Liver (tissue), 9 donors: Measurements from ENCODE around the gene SCUBE1. TPM values are rescaled to one million over a fixed set of nuclear protein-coding genes. Genes with fewer than 3 reads are reported as not detected.

Experiments used
- DNase-seq: peaks from one replicate; pipeline ENCODE4 v3.0.0-alpha.2; 2017; ENCODE audit warnings: low spot score
- H3K27ac ChIP-seq, 2 donors: one replicate each; pipeline ENCODE4 v1.7.0; 2013; ENCODE audit warnings: inconsistent platforms in 2 of 2, low read length in 2 of 2, control low read depth in 1 of 2, low read depth in 1 of 2, mild to moderate bottlenecking in 1 of 2
- H3K27me3 ChIP-seq, 4 donors: one replicate each; pipeline versions ENCODE4 v1.6.1 to v1.7.0; 2013; ENCODE audit warnings: low read length in 3 of 4, inconsistent platforms in 1 of 4, mild to moderate bottlenecking in 1 of 4, moderate library complexity in 1 of 4; ENCODE audit not compliant: control insufficient read depth in 4 of 4, insufficient read depth in 4 of 4
- H3K36me3 ChIP-seq, 4 donors: one replicate each; pipeline versions ENCODE4 v1.6.1 to v1.7.0; 2013; ENCODE audit warnings: low read length in 3 of 4, mild to moderate bottlenecking in 3 of 4, low read depth in 1 of 4, moderate library complexity in 1 of 4; ENCODE audit not compliant: control insufficient read depth in 4 of 4, insufficient read depth in 3 of 4
- H3K4me1 ChIP-seq, 4 donors: one replicate each; pipeline versions ENCODE4 v1.6.1 to v1.7.0; 2013; ENCODE audit warnings: low read length in 3 of 4, mild to moderate bottlenecking in 3 of 4, moderate library complexity in 1 of 4; ENCODE audit not compliant: control insufficient read depth in 4 of 4, insufficient read depth in 4 of 4
- H3K4me3 ChIP-seq, 3 donors: one replicate each; pipeline versions ENCODE4 v1.6.1 to v1.7.0; 2013; ENCODE audit warnings: low read length in 3 of 3, control low read depth in 1 of 3, low read depth in 1 of 3, mild to moderate bottlenecking in 1 of 3
- H3K9ac ChIP-seq, 2 donors: one replicate each; pipeline ENCODE4 v1.7.0; 2013; ENCODE audit warnings: low read length in 2 of 2, mild to moderate bottlenecking in 2 of 2, moderate library complexity in 2 of 2, control low read depth in 1 of 2, low read depth in 1 of 2
- H3K9me3 ChIP-seq, 4 donors: one replicate each; pipeline versions ENCODE4 v1.6.1 to v1.7.0; 2013; ENCODE audit warnings: low read length in 3 of 4; ENCODE audit not compliant: control insufficient read depth in 4 of 4
- ATF3 ChIP-seq: IDR thresholded peaks from 2 replicates; pipeline ENCODE4 v1.6.1; 2016; ENCODE audit warnings: antibody characterized with exemption
- EGR1 ChIP-seq, 2 donors: IDR thresholded peaks; 2 replicates each; pipeline ENCODE4 v1.6.1; 2016 to 2018; ENCODE audit warnings: antibody characterized with exemption in 2 of 2, low read depth in 2 of 2
- FOXA1 ChIP-seq: IDR thresholded peaks from 2 replicates; pipeline ENCODE4 v1.6.1; 2016; ENCODE audit warnings: antibody characterized with exemption
- FOXA2 ChIP-seq: IDR thresholded peaks from 2 replicates; pipeline ENCODE4 v1.6.1; 2016; ENCODE audit warnings: antibody characterized with exemption
- GABPA ChIP-seq, 2 donors: IDR thresholded peaks in 1 of 2; conservative IDR thresholded peaks in 1 of 2; 2 replicates each; pipeline ENCODE4 v1.6.1; 2016; ENCODE audit warnings: antibody characterized with exemption in 2 of 2, mild to moderate bottlenecking in 1 of 2, moderate library complexity in 1 of 2
- HNF4A ChIP-seq, 2 donors: conservative IDR thresholded peaks; 2 replicates each; pipeline ENCODE4 v1.6.1; 2016; ENCODE audit warnings: antibody characterized with exemption in 2 of 2, mild to moderate bottlenecking in 2 of 2
- HNF4G ChIP-seq: IDR thresholded peaks from 2 replicates; pipeline ENCODE4 v1.6.1; 2016; ENCODE audit warnings: antibody characterized with exemption
- JUND ChIP-seq, 2 donors: IDR thresholded peaks; 2 replicates each; pipeline ENCODE4 v1.6.1; 2016; ENCODE audit warnings: antibody characterized with exemption in 2 of 2
- MAX ChIP-seq: IDR thresholded peaks from 2 replicates; pipeline ENCODE4 v1.6.1; 2016; ENCODE audit warnings: antibody characterized with exemption
- NR2F2 ChIP-seq: IDR thresholded peaks from 2 replicates; pipeline ENCODE4 v1.6.1; 2016; ENCODE audit warnings: antibody characterized with exemption
- RAD21 ChIP-seq, 2 donors: IDR thresholded peaks; 2 replicates each; pipeline ENCODE4 v1.6.1; 2016; ENCODE audit warnings: antibody characterized with exemption in 2 of 2, mild to moderate bottlenecking in 2 of 2
- RXRA ChIP-seq, 2 donors: IDR thresholded peaks; 2 replicates each; pipeline ENCODE4 v1.6.1; 2017 to 2018; ENCODE audit warnings: antibody characterized with exemption in 2 of 2, mild to moderate bottlenecking in 1 of 2
- SP1 ChIP-seq: IDR thresholded peaks from 2 replicates; pipeline ENCODE4 v1.6.1; 2018; ENCODE audit warnings: antibody characterized with exemption, mild to moderate bottlenecking
- TAF1 ChIP-seq: conservative IDR thresholded peaks from 2 replicates; pipeline ENCODE4 v1.6.1; 2016; ENCODE audit warnings: antibody characterized with exemption, mild to moderate bottlenecking
- YY1 ChIP-seq: IDR thresholded peaks from 2 replicates; pipeline ENCODE4 v1.6.1; 2016; ENCODE audit warnings: antibody characterized with exemption, mild to moderate bottlenecking
- WGBS: extraction: QIAGEN DNeasy Blood & Tissue Kit; methylation state at CpG from one replicate; pipeline ENCODE4 v1.1.7; 2013; 5-methylcytosine and 5-hydroxymethylcytosine counted together
- polyA plus RNA-seq, 2 donors: library from polyadenylated mRNA; stranded (reverse) in 1 of 2; unstranded in 1 of 2; fragments of 200-250 nt in 1 of 2; fragments of >200 nt in 1 of 2; fragmentation: Nextera tagmentation in 1 of 2; extraction: Ambion mirVana in 1 of 2; gene quantifications; one replicate each; pipeline versions ENCODE4 v1.2.1 to v1.2.3, GENCODE V29; 2013 to 2015
- total RNA-seq, 2 donors: library from RNA; depleted of rRNA; stranded (reverse); fragments of >200 nt; gene quantifications; one replicate each; pipeline ENCODE4 v1.2.3, GENCODE V29; 2014
- TF ChIP-seq, protein P1 (sequence below): fragments of 150-350 bp; IDR thresholded peaks from 2 replicates; pipeline ENCODE4 v1.5.1; 2017; ENCODE audit warnings: improper control_type of control experiment, low read depth, low read length; ENCODE audit not compliant: missing input control
- TF ChIP-seq, protein P2 (sequence below): IDR thresholded peaks from 2 replicates; pipeline ENCODE4 v1.6.1; 2016; ENCODE audit warnings: antibody characterized with exemption
- TF ChIP-seq, protein P3 (sequence below): IDR thresholded peaks from 2 replicates; pipeline ENCODE4 v1.6.1; 2016; ENCODE audit warnings: antibody characterized with exemption, mild to moderate bottlenecking
- donor health status: healthy.
- donor health status: healthy.
- donor health status: healthy.
- donor health status: healthy.
- donor health status: healthy.

Gene SCUBE1
- total and polyA plus RNA-seq, 4 donors: 0.07 to 0.46 (median 0.08) TPM; not detected in 1

DNA sequence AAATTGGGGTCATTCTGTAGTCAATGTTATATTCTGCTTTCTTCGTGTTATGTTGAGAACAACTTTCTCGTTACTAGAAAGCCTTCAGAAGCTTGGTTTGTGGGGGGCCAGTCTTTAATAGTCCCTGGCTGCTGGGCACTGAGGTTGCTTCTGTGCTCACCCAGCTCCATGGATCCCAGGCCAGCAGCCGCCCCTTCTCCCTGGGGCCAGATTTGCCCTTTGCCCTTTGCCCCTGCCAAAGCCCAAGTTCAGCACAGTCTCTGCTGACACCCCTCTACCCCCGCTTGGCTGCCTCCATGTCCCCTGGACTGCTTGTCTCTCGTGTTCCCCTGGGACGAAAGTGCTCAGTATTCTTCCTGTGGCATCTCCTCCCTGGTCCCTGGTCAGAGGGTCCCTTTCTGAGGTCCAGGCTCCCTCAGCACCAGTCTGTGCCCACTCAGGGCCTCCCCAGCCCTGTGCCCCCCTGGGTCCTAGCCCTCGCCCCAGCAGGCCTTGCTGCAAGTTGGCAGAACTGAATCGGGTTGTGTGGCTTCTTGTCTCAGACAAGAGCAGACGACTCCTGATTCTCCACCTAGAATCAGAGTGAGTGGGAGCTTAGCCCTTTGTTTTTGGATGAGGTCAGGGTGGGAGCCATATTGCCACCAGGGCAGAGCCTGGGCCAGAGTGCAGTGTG, 185.2 kb downstream of the SCUBE1 start:
- Histone ChIP-seq H3K36me3 (no peaks in the 10 kb centered on the region), H3K27ac (no peak overlapping the region), H3K9me3 (no peaks in the 10 kb centered on the region), H3K4me3 (no peak overlapping the region), H3K27me3 (no peaks in the 10 kb centered on the region), H3K4me1 (peaks cover 0 to 6% (median 2%) of the 10 kb centered on the region in 4 donors), H3K9ac (no peak overlapping the region)
- TF ChIP-seq FOXA1 (no peak), RXRA (IDR thresholded peaks at IDR 0.05) (no peak), RAD21 (IDR thresholded peaks at IDR 0.05) (no peak), ATF3 (no peak), HNF4G (no peak), SP1 (no peak), HNF4A (conservative IDR thresholded peaks at IDR 0.05) (no peak)
- WGBS: 76% methylated on average over 9 of the region's 9 CpGs
- DNase-seq: no peak

DNA sequence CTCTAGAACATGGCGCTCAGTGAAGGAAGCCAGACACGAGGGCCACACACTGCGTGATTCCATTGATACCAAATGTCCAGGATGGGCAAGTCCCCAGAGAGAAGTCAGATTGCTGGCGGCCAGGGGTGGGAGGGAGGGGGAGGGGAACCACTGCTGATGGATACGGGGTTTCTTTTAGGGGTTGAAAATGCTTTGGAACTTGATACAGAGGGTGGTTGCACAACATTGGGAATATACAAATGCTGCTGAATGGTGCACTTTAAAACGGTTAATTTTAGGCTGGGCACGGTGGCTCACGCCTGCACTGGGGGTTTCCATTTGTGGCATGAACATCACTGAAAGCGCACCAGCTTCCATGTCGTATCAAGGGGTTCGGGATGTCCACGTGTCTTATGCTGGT, 186.8 kb downstream of the SCUBE1 start:
- Histone ChIP-seq H3K9me3 (no peaks in the 10 kb centered on the region), H3K9ac (no peak overlapping the region), H3K36me3 (no peaks in the 10 kb centered on the region), H3K4me1 (peaks cover 6 to 19% (median 12%) of the 10 kb centered on the region in 4 donors), H3K27ac (no peak overlapping the region), H3K27me3 (no peaks in the 10 kb centered on the region), H3K4me3 (no peak overlapping the region)
- 95% methylated on average over 12 of the region's 12 CpGs for WGBS
- TF ChIP-seq YY1 (no peak), JUND (IDR thresholded peaks at IDR 0.05) (no peak), GABPA (IDR thresholded peaks at IDR 0.05 in 1 of 2, conservative IDR thresholded peaks at IDR 0.05 in 1 of 2) (no peak), RAD21 (IDR thresholded peaks at IDR 0.05) (no peak), SP1 (no peak), NR2F2 (no peak), EGR1 (IDR thresholded peaks at IDR 0.05; ENCODE audit: low read depth in 2 of 2) (no peak), FOXA1 (no peak), FOXA2 (no peak), TAF1 (no peak), HNF4G (no peak), MAX (no peak)
- TF ChIP-seq, protein P1, sequence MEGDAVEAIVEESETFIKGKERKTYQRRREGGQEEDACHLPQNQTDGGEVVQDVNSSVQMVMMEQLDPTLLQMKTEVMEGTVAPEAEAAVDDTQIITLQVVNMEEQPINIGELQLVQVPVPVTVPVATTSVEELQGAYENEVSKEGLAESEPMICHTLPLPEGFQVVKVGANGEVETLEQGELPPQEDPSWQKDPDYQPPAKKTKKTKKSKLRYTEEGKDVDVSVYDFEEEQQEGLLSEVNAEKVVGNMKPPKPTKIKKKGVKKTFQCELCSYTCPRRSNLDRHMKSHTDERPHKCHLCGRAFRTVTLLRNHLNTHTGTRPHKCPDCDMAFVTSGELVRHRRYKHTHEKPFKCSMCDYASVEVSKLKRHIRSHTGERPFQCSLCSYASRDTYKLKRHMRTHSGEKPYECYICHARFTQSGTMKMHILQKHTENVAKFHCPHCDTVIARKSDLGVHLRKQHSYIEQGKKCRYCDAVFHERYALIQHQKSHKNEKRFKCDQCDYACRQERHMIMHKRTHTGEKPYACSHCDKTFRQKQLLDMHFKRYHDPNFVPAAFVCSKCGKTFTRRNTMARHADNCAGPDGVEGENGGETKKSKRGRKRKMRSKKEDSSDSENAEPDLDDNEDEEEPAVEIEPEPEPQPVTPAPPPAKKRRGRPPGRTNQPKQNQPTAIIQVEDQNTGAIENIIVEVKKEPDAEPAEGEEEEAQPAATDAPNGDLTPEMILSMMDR: no peak
- TF ChIP-seq, protein P2, sequence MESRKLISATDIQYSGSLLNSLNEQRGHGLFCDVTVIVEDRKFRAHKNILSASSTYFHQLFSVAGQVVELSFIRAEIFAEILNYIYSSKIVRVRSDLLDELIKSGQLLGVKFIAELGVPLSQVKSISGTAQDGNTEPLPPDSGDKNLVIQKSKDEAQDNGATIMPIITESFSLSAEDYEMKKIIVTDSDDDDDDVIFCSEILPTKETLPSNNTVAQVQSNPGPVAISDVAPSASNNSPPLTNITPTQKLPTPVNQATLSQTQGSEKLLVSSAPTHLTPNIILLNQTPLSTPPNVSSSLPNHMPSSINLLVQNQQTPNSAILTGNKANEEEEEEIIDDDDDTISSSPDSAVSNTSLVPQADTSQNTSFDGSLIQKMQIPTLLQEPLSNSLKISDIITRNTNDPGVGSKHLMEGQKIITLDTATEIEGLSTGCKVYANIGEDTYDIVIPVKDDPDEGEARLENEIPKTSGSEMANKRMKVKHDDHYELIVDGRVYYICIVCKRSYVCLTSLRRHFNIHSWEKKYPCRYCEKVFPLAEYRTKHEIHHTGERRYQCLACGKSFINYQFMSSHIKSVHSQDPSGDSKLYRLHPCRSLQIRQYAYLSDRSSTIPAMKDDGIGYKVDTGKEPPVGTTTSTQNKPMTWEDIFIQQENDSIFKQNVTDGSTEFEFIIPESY: no peak
- TF ChIP-seq, protein P3, sequence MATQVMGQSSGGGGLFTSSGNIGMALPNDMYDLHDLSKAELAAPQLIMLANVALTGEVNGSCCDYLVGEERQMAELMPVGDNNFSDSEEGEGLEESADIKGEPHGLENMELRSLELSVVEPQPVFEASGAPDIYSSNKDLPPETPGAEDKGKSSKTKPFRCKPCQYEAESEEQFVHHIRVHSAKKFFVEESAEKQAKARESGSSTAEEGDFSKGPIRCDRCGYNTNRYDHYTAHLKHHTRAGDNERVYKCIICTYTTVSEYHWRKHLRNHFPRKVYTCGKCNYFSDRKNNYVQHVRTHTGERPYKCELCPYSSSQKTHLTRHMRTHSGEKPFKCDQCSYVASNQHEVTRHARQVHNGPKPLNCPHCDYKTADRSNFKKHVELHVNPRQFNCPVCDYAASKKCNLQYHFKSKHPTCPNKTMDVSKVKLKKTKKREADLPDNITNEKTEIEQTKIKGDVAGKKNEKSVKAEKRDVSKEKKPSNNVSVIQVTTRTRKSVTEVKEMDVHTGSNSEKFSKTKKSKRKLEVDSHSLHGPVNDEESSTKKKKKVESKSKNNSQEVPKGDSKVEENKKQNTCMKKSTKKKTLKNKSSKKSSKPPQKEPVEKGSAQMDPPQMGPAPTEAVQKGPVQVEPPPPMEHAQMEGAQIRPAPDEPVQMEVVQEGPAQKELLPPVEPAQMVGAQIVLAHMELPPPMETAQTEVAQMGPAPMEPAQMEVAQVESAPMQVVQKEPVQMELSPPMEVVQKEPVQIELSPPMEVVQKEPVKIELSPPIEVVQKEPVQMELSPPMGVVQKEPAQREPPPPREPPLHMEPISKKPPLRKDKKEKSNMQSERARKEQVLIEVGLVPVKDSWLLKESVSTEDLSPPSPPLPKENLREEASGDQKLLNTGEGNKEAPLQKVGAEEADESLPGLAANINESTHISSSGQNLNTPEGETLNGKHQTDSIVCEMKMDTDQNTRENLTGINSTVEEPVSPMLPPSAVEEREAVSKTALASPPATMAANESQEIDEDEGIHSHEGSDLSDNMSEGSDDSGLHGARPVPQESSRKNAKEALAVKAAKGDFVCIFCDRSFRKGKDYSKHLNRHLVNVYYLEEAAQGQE: no peak
- DNase-seq: no peak
